ENCODE data around the gene MDGA2.

GRCh38 chr14:47012533-47013280 lies 662.7 kb downstream of the MDGA2 start:
- TF ChIP-seq CTCF (IDR thresholded peaks at IDR 0.05): no peak
- TF ChIP-seq POLR2A (IDR thresholded peaks at IDR 0.05): no peak

Data from right lobe of liver (tissue), 4 donors.